BE2C (cell line): Measurements from ENCODE around the gene CSF3R.
"Not testable (repeated sequence)": the region's sequence is repeated elsewhere in the genome, so short reads cannot be mapped to it uniquely, and the experiment has no call there.

Source experiments
- DNase-seq: peaks from one replicate; pipeline ENCODE4 v3.0.0-alpha.2; 2020
- H3K27me3 ChIP-seq: fragments of 250-450 bp; sonication (Bioruptor Pico); 2 replicates; pipeline ENCODE4 v1.5.1; 2020; ENCODE audit warnings: mild to moderate bottlenecking
- H3K36me3 ChIP-seq: fragments of 250-450 bp; sonication (Bioruptor Pico); 2 replicates; pipeline ENCODE4 v1.5.1; 2020; ENCODE audit warnings: mild to moderate bottlenecking
- H3K4me1 ChIP-seq: fragments of 250-450 bp; sonication (Bioruptor Pico); 2 replicates; pipeline ENCODE4 v1.5.1; 2020
- H3K4me3 ChIP-seq: 2 replicates; pipeline ENCODE4 v1.5.1; 2011; ENCODE audit warnings: low read depth, low read length
- H3K9me3 ChIP-seq: fragments of 250-450 bp; sonication (Bioruptor Pico); 2 replicates; pipeline ENCODE4 v1.5.1; 2020
- CTCF ChIP-seq: IDR thresholded peaks from 2 replicates; pipeline ENCODE4 v1.5.1; 2012; ENCODE audit warnings: mild to moderate bottlenecking, low read depth, low read length

CSF3R gene

GRCh38 chr1:36503159-36503558 is 20.4 kb upstream of the CSF3R start:
- no peaks in the 10 kb centered on the region for H3K27me3 ChIP-seq
- no peak for TF ChIP-seq CTCF
- no peaks in the 10 kb centered on the region for H3K36me3 ChIP-seq
- H3K9me3 ChIP-seq: no peaks in the 10 kb centered on the region
- DNase-seq: no peak
- H3K4me3 ChIP-seq: no peak overlapping the region
- H3K4me1 ChIP-seq: no peaks in the 10 kb centered on the region

- no peaks in the 10 kb centered on the region for H3K9me3 ChIP-seq
- TF ChIP-seq CTCF: no peak
- H3K36me3 ChIP-seq: no peaks in the 10 kb centered on the region
- DNase-seq: no peak
- no peaks in the 10 kb centered on the region for H3K27me3 ChIP-seq
- no peak overlapping the region for H3K4me3 ChIP-seq
- H3K4me1 ChIP-seq: no peaks in the 10 kb centered on the region
Measured at GRCh38 chr1:36502616-36503015, 19.9 kb upstream of the CSF3R start.

- not testable (repeated sequence) for H3K9me3 ChIP-seq, H3K27me3 ChIP-seq, H3K4me3 ChIP-seq, H3K36me3 ChIP-seq, H3K4me1 ChIP-seq, DNase-seq
Measured at GRCh38 chr1:36501911-36502310, 19.2 kb upstream of the CSF3R start.

GRCh38 chr1:36497207-36497606 is 14.5 kb upstream of the CSF3R start:
- H3K27me3 ChIP-seq: no peaks in the 10 kb centered on the region
- no peaks in the 10 kb centered on the region for H3K9me3 ChIP-seq
- no peak for TF ChIP-seq CTCF
- H3K4me1 ChIP-seq: no peaks in the 10 kb centered on the region
- H3K4me3 ChIP-seq: no peak overlapping the region
- H3K36me3 ChIP-seq: no peaks in the 10 kb centered on the region
- no peak for DNase-seq

GRCh38 chr1:36494971-36495370 is 12.3 kb upstream of the CSF3R start:
- no peak for DNase-seq
- Histone ChIP-seq H3K4me3 (no peak overlapping the region), H3K36me3 (no peaks in the 10 kb centered on the region), H3K27me3 (no peaks in the 10 kb centered on the region), H3K9me3 (no peaks in the 10 kb centered on the region), H3K4me1 (no peaks in the 10 kb centered on the region)
- no peak for TF ChIP-seq CTCF

- TF ChIP-seq CTCF: no peak
- no peaks in the 10 kb centered on the region for H3K36me3 ChIP-seq
- H3K4me1 ChIP-seq: no peaks in the 10 kb centered on the region
- DNase-seq: no peak
- H3K27me3 ChIP-seq: no peaks in the 10 kb centered on the region
- H3K9me3 ChIP-seq: no peaks in the 10 kb centered on the region
- H3K4me3 ChIP-seq: no peak overlapping the region
Measured at GRCh38 chr1:36493524-36493923, 10.8 kb upstream of the CSF3R start.

- no peaks in the 10 kb centered on the region for H3K9me3 ChIP-seq
- no peaks in the 10 kb centered on the region for H3K27me3 ChIP-seq
- TF ChIP-seq CTCF: no peak
- no peak overlapping the region for H3K4me3 ChIP-seq
- DNase-seq: no peak
- no peaks in the 10 kb centered on the region for H3K4me1 ChIP-seq
- H3K36me3 ChIP-seq: no peaks in the 10 kb centered on the region
Measured at GRCh38 chr1:36492491-36492890, 9.8 kb upstream of the CSF3R start.

GRCh38 chr1:36489258-36490051 is 6.7 kb upstream of the CSF3R start:
- not testable (repeated sequence) for H3K9me3 ChIP-seq, H3K4me3 ChIP-seq, DNase-seq, H3K27me3 ChIP-seq, H3K36me3 ChIP-seq, H3K4me1 ChIP-seq
